Breast epithelium (tissue), 3 donors: ENCODE results near the gene MPPED1.

Source experiments
- CTCF ChIP-seq, 3 donors: fragments of 450-650 bp; IDR thresholded peaks; one replicate each; pipeline ENCODE4 v1.5.1; 2016 to 2017; ENCODE audit warnings: antibody characterized with exemption in 3 of 3, mild to moderate bottlenecking in 3 of 3, moderate library complexity in 3 of 3
- POLR2A ChIP-seq: fragments of 450-650 bp; IDR thresholded peaks from one replicate; pipeline ENCODE4 v1.6.1; 2016; ENCODE audit warnings: antibody characterized with exemption, mild to moderate bottlenecking, moderate library complexity

DNA sequence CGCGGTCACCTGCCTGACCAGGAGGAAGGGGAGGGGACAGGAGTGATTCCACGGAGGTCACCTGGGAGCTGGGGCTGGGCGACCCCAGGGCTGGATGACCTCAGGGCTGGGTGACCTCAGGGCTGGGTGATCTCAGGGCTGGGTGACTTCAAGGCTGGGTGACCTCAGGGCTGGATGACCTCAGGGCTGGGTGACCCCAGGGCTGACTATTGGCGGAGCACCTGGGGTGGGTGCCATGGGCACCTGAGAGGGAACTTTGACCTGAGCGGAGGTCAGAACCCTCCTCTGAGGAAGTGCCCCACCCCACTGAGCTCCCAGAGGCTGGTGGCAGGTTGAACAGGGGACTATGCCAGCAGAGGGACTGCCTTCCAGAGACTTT, 11.8 kb upstream of the MPPED1 start:
- TF ChIP-seq CTCF (IDR thresholded peaks at IDR 0.05), result no peak
- no peak for TF ChIP-seq POLR2A
